Mucosa of rectum (tissue), 2 donors: ENCODE measurements around the gene COL26A1.
"Not testable (repeated sequence)": the region's sequence is repeated elsewhere in the genome, so short reads cannot be mapped to it uniquely, and the experiment has no call there.

Experiments used
- H3K27ac ChIP-seq, 2 donors: one replicate each; pipeline ENCODE4 v1.7.0; 2013; ENCODE audit warnings: inconsistent platforms in 2 of 2, low read depth in 2 of 2, low read length in 2 of 2
- H3K27me3 ChIP-seq, 2 donors: one replicate each; pipeline ENCODE4 v1.7.0; 2013; ENCODE audit warnings: low read length in 2 of 2; ENCODE audit not compliant: control insufficient read depth in 2 of 2, insufficient read depth in 2 of 2
- H3K36me3 ChIP-seq, 2 donors: one replicate each; pipeline ENCODE4 v1.7.0; 2013; ENCODE audit warnings: low read length in 2 of 2; ENCODE audit not compliant: control insufficient read depth in 2 of 2, insufficient read depth in 2 of 2
- H3K4me1 ChIP-seq, 2 donors: one replicate each; pipeline ENCODE4 v1.7.0; 2013; ENCODE audit warnings: low read length in 2 of 2, mild to moderate bottlenecking in 1 of 2; ENCODE audit not compliant: control insufficient read depth in 2 of 2, insufficient read depth in 2 of 2
- H3K4me3 ChIP-seq, 2 donors: one replicate each; pipeline ENCODE4 v1.7.0; 2013; ENCODE audit warnings: low read length in 2 of 2
- H3K9ac ChIP-seq, 2 donors: one replicate each; pipeline ENCODE4 v1.7.0; 2013; ENCODE audit warnings: low read length in 2 of 2, low read depth in 1 of 2, mild to moderate bottlenecking in 1 of 2
- H3K9me3 ChIP-seq, 2 donors: one replicate each; pipeline ENCODE4 v1.7.0; 2013; ENCODE audit warnings: low read length in 2 of 2; ENCODE audit not compliant: control insufficient read depth in 2 of 2
- donor health status: healthy.
- donor health status: Normal muscosa, but diverticular disease.

The COL26A1 gene

GRCh38 chr7:101557421-101557820, 194.7 kb downstream of the COL26A1 start:
- Histone ChIP-seq H3K27ac (no peak overlapping the region), H3K27me3 (no peaks in the 10 kb centered on the region), H3K4me3 (no peak overlapping the region), H3K36me3 (no peaks in the 10 kb centered on the region), H3K9ac (no peak overlapping the region), H3K4me1 (no peaks in the 10 kb centered on the region), H3K9me3 (no peaks in the 10 kb centered on the region)

GRCh38 chr7:101557978-101558741, 195.5 kb downstream of the COL26A1 start:
- no peak overlapping the region for H3K27ac ChIP-seq
- H3K4me1 ChIP-seq: no peaks in the 10 kb centered on the region
- no peaks in the 10 kb centered on the region for H3K36me3 ChIP-seq
- H3K4me3 ChIP-seq: no peak overlapping the region
- H3K9ac ChIP-seq: no peak overlapping the region
- H3K27me3 ChIP-seq: no peaks in the 10 kb centered on the region
- no peaks in the 10 kb centered on the region for H3K9me3 ChIP-seq

GRCh38 chr7:101558742-101559325, 196.2 kb downstream of the COL26A1 start:
- H3K27me3 ChIP-seq: no peaks in the 10 kb centered on the region
- no peak overlapping the region for H3K9ac ChIP-seq
- no peaks in the 10 kb centered on the region for H3K9me3 ChIP-seq
- H3K4me1 ChIP-seq: no peaks in the 10 kb centered on the region
- H3K27ac ChIP-seq: no peak overlapping the region
- no peaks in the 10 kb centered on the region for H3K36me3 ChIP-seq
- no peak overlapping the region for H3K4me3 ChIP-seq

- no peak overlapping the region for H3K9ac ChIP-seq
- no peaks in the 10 kb centered on the region for H3K27me3 ChIP-seq
- no peak overlapping the region for H3K4me3 ChIP-seq
- H3K36me3 ChIP-seq: no peaks in the 10 kb centered on the region
- H3K27ac ChIP-seq: no peak overlapping the region
- no peaks in the 10 kb centered on the region for H3K4me1 ChIP-seq
- no peaks in the 10 kb centered on the region for H3K9me3 ChIP-seq
Observed at GRCh38 chr7:101559586-101559985, 196.9 kb downstream of the COL26A1 start.

GRCh38 chr7:101560021-101560420, 197.3 kb downstream of the COL26A1 start:
- not testable (repeated sequence) for H3K4me1 ChIP-seq, H3K4me3 ChIP-seq, H3K9ac ChIP-seq, H3K27ac ChIP-seq, H3K27me3 ChIP-seq, H3K9me3 ChIP-seq, H3K36me3 ChIP-seq

- no peak overlapping the region for H3K4me3 ChIP-seq
- H3K9me3 ChIP-seq: no peaks in the 10 kb centered on the region
- H3K36me3 ChIP-seq: no peaks in the 10 kb centered on the region
- H3K4me1 ChIP-seq: peaks cover 0 to 2% of the 10 kb centered on the region in 2 donors
- no peaks in the 10 kb centered on the region for H3K27me3 ChIP-seq
- H3K27ac ChIP-seq: no peak overlapping the region
- H3K9ac ChIP-seq: no peak overlapping the region
Observed at GRCh38 chr7:101560856-101561255, 198.2 kb downstream of the COL26A1 start.

GRCh38 chr7:101561293-101561692, 198.6 kb downstream of the COL26A1 start:
- not testable (repeated sequence) for H3K4me3 ChIP-seq, H3K27me3 ChIP-seq, H3K4me1 ChIP-seq, H3K27ac ChIP-seq, H3K9ac ChIP-seq, H3K36me3 ChIP-seq, H3K9me3 ChIP-seq

GRCh38 chr7:101562531-101563197, 200.0 kb downstream of the COL26A1 start:
- Histone ChIP-seq H3K27ac (no peak overlapping the region), H3K27me3 (no peaks in the 10 kb centered on the region), H3K36me3 (no peaks in the 10 kb centered on the region), H3K4me3 (no peak overlapping the region), H3K9me3 (no peaks in the 10 kb centered on the region), H3K9ac (no peak overlapping the region), H3K4me1 (peaks cover 0 to 2% of the 10 kb centered on the region in 2 donors)

- Histone ChIP-seq H3K36me3 (no peaks in the 10 kb centered on the region), H3K27ac (no peak overlapping the region), H3K4me3 (no peak overlapping the region), H3K27me3 (no peaks in the 10 kb centered on the region), H3K9ac (no peak overlapping the region), H3K9me3 (no peaks in the 10 kb centered on the region), H3K4me1 (peaks cover 0 to 2% of the 10 kb centered on the region in 2 donors)
Observed at GRCh38 chr7:101563198-101563901, 200.7 kb downstream of the COL26A1 start.
